IMR-90 (cell line): ENCODE results near the gene BANP. TPM values are rescaled to one million over a fixed set of nuclear protein-coding genes. Genes with fewer than 3 reads are reported as not detected.

Experiments used
- ATAC-seq: fragments of 200-7000 bp; cut with Tn5 transposase; 2 replicates; pipeline ENCODE4 v1.9.1; 2020; ENCODE audit warnings: low read depth, mild to moderate bottlenecking, moderate library complexity
- BruUV-seq: library from RNA; stranded (reverse); fragments of 400-500 nt; replicated peaks from 2 replicates; lab custom pipeline; 2021; lab: Mats Ljungman, UMichigan
- CTCF ChIA-PET: fragments of 300-600 bp; formaldehyde crosslinking; extraction: SDS; loops from one replicate; lab custom pipeline; 2021; ENCODE audit warnings: antibody characterized with exemption; lab: Yijun Ruan, JAX
- POLR2A ChIA-PET: fragments of 300-600 bp; sonication (Branson Sonifier 250); formaldehyde crosslinking; loops from one replicate; lab custom pipeline; 2022; ENCODE audit warnings: antibody characterized with exemption; ENCODE audit not compliant: unreplicated experiment; lab: Charles Lee
- DNase-seq: peaks from one replicate; pipeline ENCODE4 v3.0.0; 2013
- H2AFZ ChIP-seq: replicated peaks from 2 replicates; pipeline ENCODE3; 2013; ENCODE audit warnings: low read length, mild to moderate bottlenecking; ENCODE audit not compliant: poor library complexity
- H2AK5ac ChIP-seq: 2 replicates; pipeline ENCODE4 v1.6.1; 2013; ENCODE audit warnings: low read depth, low read length, inconsistent platforms
- H2AK9ac ChIP-seq: replicated peaks from 2 replicates; pipeline ENCODE3; 2013; ENCODE audit warnings: mild to moderate bottlenecking, low read depth, low read length, moderate library complexity; ENCODE audit not compliant: poor library complexity
- H2BK120ac ChIP-seq: 2 replicates; pipeline ENCODE4 v1.6.1; 2013; ENCODE audit warnings: low read depth, low read length, inconsistent platforms
- H2BK15ac ChIP-seq: 3 replicates; pipeline ENCODE4 v1.6.1; 2013; ENCODE audit warnings: low read depth, low read length, inconsistent platforms
- H2BK20ac ChIP-seq: 2 replicates; pipeline ENCODE4 v1.6.1; 2013; ENCODE audit warnings: low read depth, mild to moderate bottlenecking, inconsistent platforms, low read length, moderate library complexity
- H2BK5ac ChIP-seq: 2 replicates; pipeline ENCODE4 v1.6.1; 2013; ENCODE audit warnings: mild to moderate bottlenecking, low read depth, low read length, inconsistent platforms; ENCODE audit not compliant: poor library complexity, severe bottlenecking
- H3K14ac ChIP-seq: replicated peaks from 2 replicates; pipeline ENCODE4 v1.6.1; 2013; ENCODE audit warnings: low read depth, low read length, inconsistent platforms
- H3K18ac ChIP-seq: 2 replicates; pipeline ENCODE4 v1.6.1; 2013; ENCODE audit warnings: low read depth, low read length, control low read depth
- H3K23ac ChIP-seq: 2 replicates; pipeline ENCODE4 v1.6.1; 2013; ENCODE audit warnings: low read depth, low read length, inconsistent platforms
- H3K27ac ChIP-seq: 2 replicates; pipeline ENCODE4 v1.5.1; 2013; ENCODE audit warnings: mild to moderate bottlenecking, control low read depth, low read length; ENCODE audit not compliant: insufficient read depth
- H3K27me3 ChIP-seq: 2 replicates; pipeline ENCODE4 v1.6.1; 2013; ENCODE audit warnings: low read length; ENCODE audit not compliant: control insufficient read depth, insufficient read depth
- H3K36me3 ChIP-seq: 2 replicates; pipeline ENCODE4 v1.6.1; 2013; ENCODE audit warnings: low read length, mixed read lengths; ENCODE audit not compliant: control insufficient read depth, insufficient read depth
- H3K4ac ChIP-seq: 2 replicates; pipeline ENCODE4 v1.6.1; 2013; ENCODE audit warnings: low read depth, low read length, inconsistent platforms
- H3K4me1 ChIP-seq: 2 replicates; pipeline ENCODE4 v1.6.1; 2013; ENCODE audit warnings: low read length, mixed read lengths; ENCODE audit not compliant: control insufficient read depth, insufficient read depth
- H3K4me2 ChIP-seq: 2 replicates; pipeline ENCODE4 v1.6.1; 2013; ENCODE audit warnings: low read depth, mild to moderate bottlenecking, control low read depth, low read length, moderate library complexity
- H3K4me3 ChIP-seq: 2 replicates; pipeline ENCODE4 v1.5.1; 2013; ENCODE audit warnings: low read depth, mild to moderate bottlenecking, control low read depth, low read length, moderate library complexity; ENCODE audit not compliant: insufficient read depth
- H3K56ac ChIP-seq: 2 replicates; pipeline ENCODE4 v1.6.1; 2013; ENCODE audit warnings: low read length, inconsistent platforms; ENCODE audit not compliant: insufficient read depth; ENCODE audit errors: extremely low read depth
- H3K79me1 ChIP-seq, 2 experiments: 2 replicates each; pipeline ENCODE4 v1.6.1; 2013; ENCODE audit warnings: low read length in 2 of 2, inconsistent platforms in 1 of 2, low read depth in 1 of 2
- H3K9ac ChIP-seq: 2 replicates; pipeline ENCODE4 v1.6.1; 2013; ENCODE audit warnings: low read depth, low read length, control low read depth
- H3K9me1 ChIP-seq: 2 replicates; pipeline ENCODE4 v1.6.1; 2013; ENCODE audit warnings: low read length, inconsistent platforms; ENCODE audit not compliant: insufficient read depth
- H3K9me3 ChIP-seq: 2 replicates; pipeline ENCODE4 v1.6.1; 2013; ENCODE audit warnings: low read length; ENCODE audit not compliant: control insufficient read depth, insufficient read depth
- H4K20me1 ChIP-seq: 2 replicates; pipeline ENCODE4 v1.6.1; 2013; ENCODE audit warnings: low read length, inconsistent platforms; ENCODE audit not compliant: insufficient read depth
- H4K5ac ChIP-seq: 2 replicates; pipeline ENCODE4 v1.6.1; 2013; ENCODE audit warnings: mild to moderate bottlenecking, low read depth, low read length, control low read depth
- H4K8ac ChIP-seq, 2 experiments: 2 replicates each; pipeline ENCODE4 v1.6.1; 2013; ENCODE audit warnings: low read depth in 2 of 2, low read length in 2 of 2, control low read depth in 1 of 2, inconsistent platforms in 1 of 2
- H4K91ac ChIP-seq: 2 replicates; pipeline ENCODE4 v1.6.1; 2013; ENCODE audit warnings: low read depth, low read length, inconsistent platforms; ENCODE audit not compliant: insufficient read depth
- CEBPB ChIP-seq: IDR thresholded peaks from 2 replicates; pipeline ENCODE4 v1.6.1; 2012; ENCODE audit warnings: low read depth, low read length, improper control_type of control experiment
- CHD1 ChIP-seq: IDR thresholded peaks from 2 replicates; pipeline ENCODE4 v1.6.1; 2012; ENCODE audit warnings: low read depth, low read length, improper control_type of control experiment
- FOS ChIP-seq: fragments of 150-350 bp; IDR thresholded peaks from 2 replicates; pipeline ENCODE4 v1.6.1; 2016; ENCODE audit warnings: low read depth, low read length
- POLR2A ChIP-seq: IDR thresholded peaks from 2 replicates; pipeline ENCODE4 v1.6.1; 2012; ENCODE audit warnings: mild to moderate bottlenecking, low read depth, low read length
- SMC3 ChIP-seq: fragments of 150-350 bp; IDR thresholded peaks from 2 replicates; pipeline ENCODE4 v1.6.1; 2016; ENCODE audit warnings: low read depth, mild to moderate bottlenecking, antibody characterized with exemption, low read length, moderate library complexity
- WGBS, 2 experiments: methylation state at CpG; one replicate each; pipeline versions ENCODE4 v1.1.5 to v1.1.7; 2013; ENCODE audit warnings: missing lambda C conversion rate in 2 of 2; ENCODE audit not compliant: insufficient read length in 1 of 2; ENCODE audit errors: extremely low coverage in 2 of 2; 5-methylcytosine and 5-hydroxymethylcytosine counted together
- dilution Hi-C: fragments of 300-500 bp; cut with HindIII; formaldehyde crosslinking; loops from one replicate; pipeline ENCODE4 v1.14.3; 2018; ENCODE audit warnings: low sequenced_read_pairs; ENCODE audit not compliant: unreplicated experiment
- in situ Hi-C: fragments of 300-500 bp; cut with MboI; formaldehyde crosslinking; loops from 3 replicates; pipeline ENCODE4 v1.14.3; 2019; ENCODE audit warnings: low sequenced_read_pairs, inconsistent platforms, mixed read lengths
- intact Hi-C: fragments of 100-400 bp; cut with micrococcal nuclease; formaldehyde crosslinking; loops from 2 replicates; pipeline ENCODE4 v1.10.0; 2022
- polyA plus RNA-seq, 3 experiments: library from polyadenylated mRNA; depleted of rRNA; stranded (reverse); fragments of >200 nt; gene quantifications; 2 replicates each; pipeline ENCODE4 v1.2.3, GENCODE V29; 2012; ENCODE audit warnings: low replicate concordance in 1 of 3
- total RNA-seq: library from RNA; depleted of rRNA; stranded (reverse); fragments of >200 nt; gene quantifications from 2 replicates; pipeline ENCODE4 v1.2.3, GENCODE V29; 2012

The BANP gene
- total and polyA plus RNA-seq, 2 of the 4 experiments (the other 2 are of a cell fraction) = 17.4 to 17.9 TPM

DNA sequence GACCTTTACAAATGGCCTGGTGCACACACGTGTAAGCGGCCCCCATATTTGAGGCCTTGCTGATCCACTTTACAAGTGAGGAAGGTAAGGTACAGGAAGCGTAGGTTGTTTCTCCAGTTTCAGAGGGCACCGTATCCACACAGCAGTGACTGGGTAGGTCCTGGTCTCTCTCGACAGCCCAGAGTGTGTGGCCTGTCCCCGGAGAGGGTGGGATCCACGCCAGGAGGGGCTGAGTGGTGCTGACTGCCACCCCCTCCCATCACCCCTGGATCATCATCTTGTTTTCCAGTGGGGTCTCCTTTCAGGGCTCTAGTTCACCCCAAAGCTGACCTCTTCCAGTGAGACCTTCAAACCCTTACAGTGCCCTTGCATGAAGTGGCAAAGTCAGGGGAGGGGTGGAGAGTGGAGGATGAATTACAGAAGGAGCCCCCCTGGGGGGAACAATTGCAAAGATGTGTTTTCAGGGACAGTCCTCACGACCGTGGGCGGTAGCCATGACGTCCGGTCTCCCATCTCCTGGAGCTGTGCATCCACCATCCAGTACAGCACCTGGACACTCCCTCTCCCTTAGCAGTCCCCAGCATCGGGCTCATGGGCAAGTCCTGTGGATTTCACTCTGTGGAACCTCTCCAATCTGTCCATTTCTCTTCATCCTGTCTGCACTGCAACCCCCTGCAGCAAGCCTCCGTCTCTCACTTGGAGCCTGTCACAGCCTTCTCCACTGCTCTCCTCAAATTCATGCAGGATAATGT is 4.5 kb upstream of the BANP start:
- no peaks in the 10 kb centered on the region for H4K20me1 ChIP-seq
- in situ Hi-C loops (no loop called here), intact Hi-C loops (no loop called here), dilution Hi-C loops (no loop called here)
- H3K9me1 ChIP-seq = no peaks in the 10 kb centered on the region
- DNase-seq = no peak
- H3K4ac ChIP-seq = no peak overlapping the region
- H3K56ac ChIP-seq = no peak overlapping the region
- H2BK5ac ChIP-seq = no peak overlapping the region
- no peaks in the 10 kb centered on the region for H3K9me3 ChIP-seq
- H2BK120ac ChIP-seq = no peak overlapping the region
- no peak overlapping the region for H2AK5ac ChIP-seq
- H2AK9ac ChIP-seq = no peak overlapping the region
- H3K27me3 ChIP-seq = no peaks in the 10 kb centered on the region
- no peak overlapping the region for H3K23ac ChIP-seq
- H3K27ac ChIP-seq = no peak overlapping the region
- ATAC-seq = no peak
- no peak overlapping the region for H3K14ac ChIP-seq
- ChIA-PET CTCF (no interaction called here), POLR2A (no interaction called here)
- no peak overlapping the region for H2BK20ac ChIP-seq
- 75% methylated on average over 6 of the region's 14 CpGs; no CpG with 5 or more reads in 1 of the 2 experiments for WGBS, 2 experiments
- H4K5ac ChIP-seq = no peak overlapping the region
- no TSS peak for BruUV-seq
- H3K36me3 ChIP-seq = no peaks in the 10 kb centered on the region
- H4K8ac ChIP-seq = no peak overlapping the region
- 0 out of 2 replicates have a peak, but pooled peaks cover 2% of the 10 kb centered on the region for H3K4me1 ChIP-seq
- no peak overlapping the region for H2AFZ ChIP-seq
- no peak overlapping the region for H3K4me2 ChIP-seq
- no peak for TF ChIP-seq CHD1
- no peak for TF ChIP-seq SMC3
- TF ChIP-seq CEBPB = no peak
- TF ChIP-seq FOS = no peak
- TF ChIP-seq POLR2A = no peak
- no peak overlapping the region for H2BK15ac ChIP-seq
- H3K79me1 ChIP-seq = no peaks in the 10 kb centered on the region; a peak in 1 of 4 replicates
- H3K9ac ChIP-seq = no peak overlapping the region
- H4K91ac ChIP-seq = no peak overlapping the region
- H3K18ac ChIP-seq = no peak overlapping the region
- H3K4me3 ChIP-seq = no peak overlapping the region
